ENCODE data around the gene AHCYL2.

DNA sequence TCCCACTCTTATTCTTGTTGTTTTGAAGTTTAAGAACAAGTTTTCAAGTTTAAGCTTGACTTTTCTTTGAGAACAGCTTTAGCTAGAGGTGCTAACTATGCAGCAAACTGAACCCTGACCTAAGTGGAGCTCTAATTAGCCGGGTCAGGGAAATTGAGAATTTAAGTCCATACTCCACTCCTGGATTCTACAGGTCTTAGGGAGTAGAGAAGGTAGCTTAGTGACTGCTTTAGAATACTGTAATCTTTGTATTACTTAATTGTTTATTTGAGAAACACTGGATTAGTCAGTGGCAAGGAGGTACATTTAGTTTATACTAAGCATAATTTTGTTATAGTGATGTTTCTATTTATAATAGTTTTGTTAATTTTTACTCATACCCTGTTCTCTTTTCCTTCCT is 134.8 kb downstream of the AHCYL2 start:
- TF ChIP-seq, protein P1, sequence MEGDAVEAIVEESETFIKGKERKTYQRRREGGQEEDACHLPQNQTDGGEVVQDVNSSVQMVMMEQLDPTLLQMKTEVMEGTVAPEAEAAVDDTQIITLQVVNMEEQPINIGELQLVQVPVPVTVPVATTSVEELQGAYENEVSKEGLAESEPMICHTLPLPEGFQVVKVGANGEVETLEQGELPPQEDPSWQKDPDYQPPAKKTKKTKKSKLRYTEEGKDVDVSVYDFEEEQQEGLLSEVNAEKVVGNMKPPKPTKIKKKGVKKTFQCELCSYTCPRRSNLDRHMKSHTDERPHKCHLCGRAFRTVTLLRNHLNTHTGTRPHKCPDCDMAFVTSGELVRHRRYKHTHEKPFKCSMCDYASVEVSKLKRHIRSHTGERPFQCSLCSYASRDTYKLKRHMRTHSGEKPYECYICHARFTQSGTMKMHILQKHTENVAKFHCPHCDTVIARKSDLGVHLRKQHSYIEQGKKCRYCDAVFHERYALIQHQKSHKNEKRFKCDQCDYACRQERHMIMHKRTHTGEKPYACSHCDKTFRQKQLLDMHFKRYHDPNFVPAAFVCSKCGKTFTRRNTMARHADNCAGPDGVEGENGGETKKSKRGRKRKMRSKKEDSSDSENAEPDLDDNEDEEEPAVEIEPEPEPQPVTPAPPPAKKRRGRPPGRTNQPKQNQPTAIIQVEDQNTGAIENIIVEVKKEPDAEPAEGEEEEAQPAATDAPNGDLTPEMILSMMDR (IDR thresholded peaks at IDR 0.05; ENCODE audit: insufficient read depth, low read length) = no peak
- TF ChIP-seq, protein P2, sequence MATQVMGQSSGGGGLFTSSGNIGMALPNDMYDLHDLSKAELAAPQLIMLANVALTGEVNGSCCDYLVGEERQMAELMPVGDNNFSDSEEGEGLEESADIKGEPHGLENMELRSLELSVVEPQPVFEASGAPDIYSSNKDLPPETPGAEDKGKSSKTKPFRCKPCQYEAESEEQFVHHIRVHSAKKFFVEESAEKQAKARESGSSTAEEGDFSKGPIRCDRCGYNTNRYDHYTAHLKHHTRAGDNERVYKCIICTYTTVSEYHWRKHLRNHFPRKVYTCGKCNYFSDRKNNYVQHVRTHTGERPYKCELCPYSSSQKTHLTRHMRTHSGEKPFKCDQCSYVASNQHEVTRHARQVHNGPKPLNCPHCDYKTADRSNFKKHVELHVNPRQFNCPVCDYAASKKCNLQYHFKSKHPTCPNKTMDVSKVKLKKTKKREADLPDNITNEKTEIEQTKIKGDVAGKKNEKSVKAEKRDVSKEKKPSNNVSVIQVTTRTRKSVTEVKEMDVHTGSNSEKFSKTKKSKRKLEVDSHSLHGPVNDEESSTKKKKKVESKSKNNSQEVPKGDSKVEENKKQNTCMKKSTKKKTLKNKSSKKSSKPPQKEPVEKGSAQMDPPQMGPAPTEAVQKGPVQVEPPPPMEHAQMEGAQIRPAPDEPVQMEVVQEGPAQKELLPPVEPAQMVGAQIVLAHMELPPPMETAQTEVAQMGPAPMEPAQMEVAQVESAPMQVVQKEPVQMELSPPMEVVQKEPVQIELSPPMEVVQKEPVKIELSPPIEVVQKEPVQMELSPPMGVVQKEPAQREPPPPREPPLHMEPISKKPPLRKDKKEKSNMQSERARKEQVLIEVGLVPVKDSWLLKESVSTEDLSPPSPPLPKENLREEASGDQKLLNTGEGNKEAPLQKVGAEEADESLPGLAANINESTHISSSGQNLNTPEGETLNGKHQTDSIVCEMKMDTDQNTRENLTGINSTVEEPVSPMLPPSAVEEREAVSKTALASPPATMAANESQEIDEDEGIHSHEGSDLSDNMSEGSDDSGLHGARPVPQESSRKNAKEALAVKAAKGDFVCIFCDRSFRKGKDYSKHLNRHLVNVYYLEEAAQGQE (IDR thresholded peaks at IDR 0.05; ENCODE audit: insufficient replicate concordance, low read depth) = no peak
- no peak for TF ChIP-seq SPI1 (IDR thresholded peaks at IDR 0.05; ENCODE audit: borderline replicate concordance, low read depth)
